NCI-H1105 (cell line): ENCODE measurements around the gene MMAB.
A peak's percentile ranks its signal among the peaks of the same experiment; 100 is the strongest.

Experiments used
- DNase-seq: peaks from one replicate; lab custom pipeline; 2025; lab: John Stamatoyannopoulos, UW

The MMAB gene

DNA sequence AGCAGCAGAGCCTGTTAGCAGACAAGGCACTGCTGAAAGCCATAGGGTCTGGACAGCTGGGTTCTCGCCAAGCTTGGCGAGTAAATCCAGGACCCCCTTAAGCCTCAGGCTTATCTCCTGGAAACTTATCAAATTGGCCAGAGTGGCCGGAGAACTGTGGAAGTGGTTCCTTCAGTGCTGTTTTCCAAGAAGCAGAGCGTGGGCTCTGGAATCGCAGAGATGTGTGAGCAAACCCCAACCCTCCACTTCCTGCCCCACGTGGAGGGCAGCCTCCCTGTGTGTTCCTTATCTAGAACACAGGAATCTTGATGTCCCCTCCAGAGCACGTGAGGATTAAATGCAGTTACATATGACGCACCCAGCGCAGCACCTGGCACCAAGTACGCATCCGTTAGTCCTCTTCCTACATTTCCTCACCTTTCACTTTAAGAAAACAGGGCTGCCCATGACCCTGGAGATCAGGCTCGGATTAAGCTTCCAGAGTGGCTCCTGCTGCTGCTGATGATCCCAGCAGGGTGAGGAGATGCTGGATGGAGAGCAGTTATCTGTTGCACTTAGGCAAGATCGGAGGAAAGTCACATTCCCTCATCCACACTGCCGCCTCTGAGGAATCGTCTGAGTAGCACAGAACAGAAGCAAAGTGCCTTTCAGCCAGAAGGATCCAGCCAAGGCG, 35.0 kb downstream of the MMAB start:
- no peak for DNase-seq

DNA sequence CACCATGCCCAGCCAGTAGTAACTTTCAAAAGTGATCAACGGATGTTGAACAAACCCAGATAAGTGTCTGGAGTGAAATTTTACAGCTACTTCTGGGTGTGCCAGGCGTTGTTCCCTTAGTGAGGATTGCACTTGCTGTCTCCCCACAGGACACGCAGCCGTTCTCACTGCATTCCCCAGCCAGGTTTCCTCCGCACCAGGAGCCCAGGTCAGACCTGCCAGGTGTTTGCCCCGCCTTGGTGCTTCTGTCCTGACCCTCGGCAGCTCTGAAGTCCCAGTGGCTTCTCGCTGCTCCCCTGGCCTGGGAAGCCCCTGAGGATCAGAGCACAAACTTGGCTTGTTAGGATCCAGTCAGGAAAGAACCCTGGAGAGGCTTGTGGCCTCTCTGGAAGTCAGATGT, 36.2 kb downstream of the MMAB start:
- DNase-seq: no peak

DNA sequence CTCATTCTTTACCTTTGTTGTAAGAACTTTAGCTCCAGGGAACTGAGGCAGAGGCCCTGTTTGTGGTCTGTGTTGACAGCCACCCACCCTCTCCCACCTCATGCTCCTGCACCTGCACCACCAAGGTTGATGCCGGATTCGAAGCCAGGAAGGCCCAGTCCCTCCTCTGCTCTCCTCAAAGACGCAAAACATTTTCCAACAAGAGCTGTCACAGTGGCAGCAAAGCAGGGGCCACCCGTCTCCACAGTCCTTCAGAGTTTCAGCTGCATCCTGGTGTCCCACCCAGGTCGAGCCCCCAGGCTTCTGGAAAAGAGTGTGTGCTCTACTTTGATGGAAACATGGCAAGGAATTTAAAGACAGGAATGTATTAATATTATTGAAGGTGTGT, 37.4 kb downstream of the MMAB start:
- no peak for DNase-seq

DNA sequence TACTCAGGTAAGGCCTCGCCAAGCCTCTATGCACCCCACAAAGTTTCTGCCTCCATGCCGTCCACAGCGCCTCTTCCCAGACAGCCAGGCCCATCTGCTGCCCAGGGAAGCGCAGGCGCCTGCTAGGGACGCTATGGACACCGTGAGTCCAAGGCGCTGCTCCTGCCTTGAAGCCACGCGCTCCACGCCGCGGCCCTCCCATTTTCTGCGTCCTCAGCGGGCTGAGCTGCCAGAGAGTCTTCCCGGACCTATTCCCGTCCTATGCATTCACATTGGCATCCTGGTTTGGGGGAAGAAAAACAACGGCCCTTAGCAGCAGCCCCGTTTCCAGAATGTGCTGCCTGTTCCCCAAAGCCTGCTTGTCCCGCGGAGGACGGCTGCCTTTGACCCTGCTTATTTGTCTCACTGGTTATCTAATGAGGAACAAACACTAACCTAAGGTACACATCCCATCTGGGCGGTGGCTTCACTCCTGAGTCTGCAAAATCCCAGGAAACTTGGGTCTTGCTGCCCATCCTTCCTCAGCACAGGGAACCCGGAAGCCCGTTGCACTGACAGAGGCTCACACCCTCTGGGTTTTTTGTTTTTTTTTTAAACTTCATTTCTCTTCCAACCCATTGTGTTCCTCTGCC, 38.0 kb downstream of the MMAB start:
- no peak for DNase-seq

DNA sequence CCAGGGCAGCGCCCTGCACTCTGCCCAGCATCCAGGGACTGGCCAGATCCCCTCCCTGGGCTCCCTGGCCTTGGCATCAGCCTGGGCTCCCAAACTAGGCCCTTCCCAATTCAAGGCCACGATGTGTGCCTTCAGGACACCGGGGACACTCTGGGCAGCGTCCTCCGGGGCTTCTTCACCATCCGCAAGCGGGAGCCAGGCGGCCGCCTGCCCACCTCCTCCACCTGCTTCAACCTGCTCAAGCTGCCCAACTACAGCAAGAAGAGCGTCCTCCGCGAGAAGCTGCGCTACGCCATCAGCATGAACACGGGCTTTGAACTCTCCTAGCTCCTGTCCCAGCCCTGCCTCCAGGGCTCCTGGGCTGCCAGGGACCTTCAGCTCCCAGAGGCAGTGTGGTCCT, 38.8 kb downstream of the MMAB start:
- DNase-seq: no peak

DNA sequence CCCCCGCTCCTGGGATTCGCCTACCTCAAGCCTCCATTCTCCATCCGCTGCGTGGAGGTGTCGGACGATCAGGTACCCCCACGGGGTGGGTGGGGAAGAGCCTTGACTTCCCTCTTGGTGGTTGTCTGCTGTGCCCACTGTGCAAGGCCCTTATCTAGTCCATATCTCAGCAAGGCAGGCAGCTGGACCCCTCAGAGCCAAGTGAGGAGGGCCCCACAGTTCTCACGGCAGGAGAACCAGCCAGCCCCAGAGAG, 39.9 kb downstream of the MMAB start:
- DNase-seq: no peak

DNA sequence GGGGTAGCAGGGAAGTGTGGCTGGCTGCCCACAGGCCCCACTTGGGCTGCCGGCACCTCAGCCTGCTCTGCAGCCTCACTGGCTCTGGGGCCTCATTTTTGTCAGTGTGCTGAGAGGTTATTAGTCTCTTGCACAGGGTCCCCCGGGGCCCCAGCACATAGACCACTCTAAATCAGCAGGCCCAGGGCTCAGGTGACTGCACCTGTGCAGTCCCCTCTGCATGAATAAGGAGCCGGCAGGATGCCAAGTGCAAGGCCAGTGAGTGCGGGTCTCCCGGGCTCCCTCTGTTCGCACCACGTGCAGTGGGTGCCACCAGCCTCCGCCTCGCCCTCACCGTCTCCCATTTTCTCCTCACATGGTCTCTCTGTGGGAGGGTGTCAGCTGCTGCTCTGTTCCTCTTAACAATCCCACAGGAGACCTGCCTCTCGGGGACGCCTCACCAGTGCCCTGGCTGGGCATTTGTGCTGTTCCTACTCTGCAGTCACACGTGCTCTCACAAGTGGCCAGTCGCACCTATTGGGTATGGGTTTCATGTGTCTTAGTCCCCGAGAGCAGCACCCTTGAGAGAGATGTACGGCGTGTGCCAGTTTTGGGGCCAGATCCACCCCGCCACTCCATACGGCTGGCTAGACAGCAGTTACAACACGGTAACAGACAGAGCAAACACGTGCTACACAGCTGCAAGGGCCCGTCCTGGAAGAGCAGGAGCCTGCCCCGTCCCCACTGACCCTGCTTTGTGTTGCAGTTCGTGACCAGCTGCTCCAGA, 40.4 kb downstream of the MMAB start:
- no peak for DNase-seq

DNA sequence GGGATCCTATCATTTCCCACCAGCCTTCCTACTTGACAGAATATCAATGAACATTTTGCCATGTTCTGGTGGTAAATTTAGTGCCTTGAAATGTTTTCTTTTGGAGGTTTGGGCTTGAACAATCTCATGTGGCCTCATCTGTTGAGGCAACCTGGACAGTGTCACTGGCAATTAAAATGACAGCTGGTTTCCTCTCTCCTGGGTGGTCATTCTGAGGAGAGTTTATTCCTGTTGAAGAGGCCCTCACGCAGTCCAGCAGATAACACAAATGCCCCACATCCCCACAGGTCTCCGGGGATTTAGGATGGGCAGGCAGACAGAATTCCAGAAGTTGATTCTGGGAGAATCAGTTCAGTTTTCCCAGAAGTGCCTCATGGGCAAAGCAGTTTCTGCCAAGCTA, 41.9 kb downstream of the MMAB start:
- DNase-seq: no peak

DNA sequence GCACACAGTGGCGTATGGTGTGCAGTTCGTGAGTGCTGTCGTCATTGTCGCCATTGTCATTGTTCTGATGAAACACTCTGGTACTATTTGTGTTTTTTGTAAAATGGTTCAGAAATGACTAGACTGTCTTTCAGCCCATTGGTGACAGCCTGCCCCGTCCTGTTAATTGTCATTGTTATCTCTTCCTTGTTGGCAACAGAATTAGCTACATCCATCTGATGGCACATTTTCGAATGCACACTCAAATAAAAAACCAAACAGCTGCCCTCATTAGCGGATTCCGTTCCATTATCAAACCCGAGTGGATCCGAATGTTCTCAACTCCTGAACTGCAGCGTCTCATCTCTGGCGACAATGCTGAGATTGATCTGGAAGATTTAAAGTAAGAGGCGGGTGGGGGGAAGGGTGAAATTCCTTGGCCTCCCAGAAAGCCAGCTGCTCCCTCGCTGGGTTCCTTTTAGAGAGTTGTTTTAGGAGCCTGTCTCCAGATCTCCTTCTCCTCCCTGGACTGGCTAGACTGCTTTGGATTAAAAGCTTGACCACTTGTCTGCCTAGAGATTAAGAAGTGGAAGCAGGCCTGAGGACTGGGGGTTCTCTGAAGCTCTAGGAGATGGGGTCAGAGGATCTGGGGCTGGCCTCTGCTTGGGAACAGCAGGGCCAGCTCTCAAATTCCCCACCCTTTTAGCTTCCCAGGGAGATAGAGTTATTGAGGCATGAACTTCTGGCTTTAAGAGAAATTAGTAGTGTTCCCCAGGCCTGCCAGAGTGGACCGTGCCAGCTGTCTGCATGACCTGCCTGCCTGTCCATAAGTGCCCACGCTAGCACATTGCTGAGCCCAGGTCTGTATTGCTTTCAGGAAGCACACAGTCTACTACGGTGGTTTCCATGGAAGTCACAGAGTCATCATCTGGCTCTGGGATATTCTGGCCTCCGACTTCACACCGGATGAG, 43.3 kb downstream of the MMAB start:
- no peak for DNase-seq

DNA sequence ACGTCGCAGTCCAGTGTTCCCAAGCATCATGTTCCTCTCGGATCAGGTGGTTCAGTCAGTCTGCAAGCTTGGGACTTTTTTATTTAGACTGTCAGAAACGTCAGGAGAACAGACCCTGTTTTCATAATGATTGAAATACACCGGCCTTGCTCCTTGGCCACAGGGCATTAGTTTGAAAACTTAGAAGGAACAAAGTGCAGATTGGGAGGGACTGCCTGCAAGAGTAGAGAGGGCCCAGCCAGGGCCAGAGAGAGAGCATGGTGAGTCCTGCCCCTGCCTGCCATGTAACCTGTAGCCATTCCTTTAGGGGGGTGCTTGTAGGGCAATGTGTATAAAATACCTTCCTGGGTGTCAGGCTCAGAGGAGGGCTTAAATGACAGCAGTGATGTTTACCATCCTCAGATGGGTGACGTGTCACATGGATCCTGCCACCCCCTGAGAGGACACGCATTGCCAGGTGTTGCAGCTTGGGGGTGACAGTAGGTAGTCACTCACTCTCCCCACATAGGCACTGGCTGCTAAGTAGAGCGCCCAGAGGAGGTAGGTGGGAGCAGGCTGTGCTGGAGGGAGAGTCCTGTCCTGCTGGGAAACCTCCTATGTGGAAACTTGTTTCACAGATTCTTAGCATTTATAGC, 45.7 kb downstream of the MMAB start:
- DNase-seq: no peak

DNA sequence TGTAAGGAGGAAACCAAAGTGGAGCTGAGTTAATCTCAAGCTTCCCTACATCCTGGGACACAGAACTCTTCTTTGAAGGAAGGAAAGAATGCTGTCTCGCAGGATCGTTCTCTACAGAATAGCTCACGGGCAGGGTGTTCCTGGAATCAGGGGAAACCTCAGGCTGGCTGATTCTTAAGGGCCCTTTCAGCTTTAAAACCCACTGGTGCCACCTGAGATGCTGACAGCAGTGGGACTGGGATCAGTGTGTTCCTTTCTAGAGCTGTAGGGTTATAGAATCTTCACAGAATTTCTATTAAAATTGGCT, 48.1 kb downstream of the MMAB start:
- DNase-seq: no peak

DNA sequence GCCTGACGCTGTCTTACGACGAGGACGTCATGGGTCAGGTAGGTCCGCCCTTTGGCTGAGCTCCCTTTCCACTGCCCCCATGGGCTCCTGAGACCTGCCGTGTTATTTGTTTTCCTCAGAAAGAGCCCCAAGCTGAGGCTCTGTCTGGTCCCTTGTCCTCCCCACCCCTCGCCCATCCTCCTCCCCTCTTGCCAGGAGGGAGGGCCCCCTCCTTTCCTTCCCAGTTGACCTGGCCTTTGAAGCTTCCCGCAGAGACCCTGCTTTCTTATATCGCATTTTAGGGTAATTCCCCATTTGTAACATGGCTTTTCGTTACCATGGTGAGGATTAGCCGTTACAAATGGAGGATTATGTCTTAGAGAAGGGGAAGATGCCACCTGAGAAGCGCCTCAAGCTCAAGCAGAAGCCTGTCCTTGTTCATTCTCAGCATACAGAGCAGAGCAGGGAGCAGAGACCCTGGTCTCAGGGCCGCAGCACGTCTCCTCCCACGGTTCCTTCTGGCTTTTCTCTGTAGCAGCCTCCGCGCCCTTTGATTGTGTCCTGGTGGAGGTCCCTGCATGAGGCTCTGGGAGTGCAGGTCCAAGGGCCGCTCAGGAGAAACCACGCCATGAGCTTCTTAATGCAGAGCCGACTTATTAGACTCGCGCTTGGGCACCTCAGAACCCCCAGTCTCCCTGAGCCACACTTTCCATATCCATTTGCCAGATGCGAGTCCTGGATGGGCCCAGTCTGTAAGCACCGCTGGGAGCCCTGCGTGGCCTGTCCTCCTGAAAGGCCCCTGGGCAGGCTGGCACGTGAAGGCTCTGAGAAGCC, 48.6 kb downstream of the MMAB start:
- no peak for DNase-seq

DNA sequence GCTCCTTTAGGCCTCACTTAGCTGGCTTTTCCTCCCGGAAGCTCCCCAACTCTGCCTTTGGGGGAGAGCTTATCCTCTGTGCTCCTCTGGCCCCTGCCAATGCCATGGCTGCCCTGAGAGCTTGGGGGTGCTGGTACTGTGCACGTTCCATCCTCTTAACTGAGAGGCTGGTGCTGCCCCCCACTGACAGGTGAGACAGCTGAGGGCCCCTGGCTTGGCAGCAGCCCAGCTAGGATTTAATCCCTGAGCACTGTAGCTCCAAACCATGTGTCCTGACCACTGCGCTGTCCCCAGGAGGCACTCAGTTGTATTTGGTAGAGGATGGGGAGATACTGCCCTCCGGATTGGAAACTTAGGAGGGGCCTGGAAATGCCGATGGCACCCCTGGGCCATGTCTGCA, 49.8 kb downstream of the MMAB start:
- DNase-seq: no peak

DNA sequence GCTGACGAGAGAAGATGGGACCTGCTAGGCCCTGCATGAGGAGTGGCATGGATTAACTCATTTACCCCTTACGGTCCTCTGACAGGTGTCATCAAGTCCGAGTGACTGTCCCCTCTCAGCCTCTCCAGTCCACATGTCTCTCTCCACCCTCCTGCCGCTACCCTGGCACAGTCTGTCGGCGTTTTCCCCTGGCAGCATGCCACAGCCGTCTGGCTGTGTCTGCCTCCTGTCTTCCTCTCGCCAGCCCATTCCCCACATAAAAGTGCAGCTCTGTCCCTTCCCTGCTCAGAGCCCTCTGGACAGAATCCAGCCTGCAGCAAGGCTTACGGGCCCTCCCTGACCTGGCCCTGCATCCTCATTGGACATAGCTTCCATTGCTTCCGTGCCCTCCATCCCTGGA, 50.2 kb downstream of the MMAB start:
- DNase-seq: peak; percentile 47

DNA sequence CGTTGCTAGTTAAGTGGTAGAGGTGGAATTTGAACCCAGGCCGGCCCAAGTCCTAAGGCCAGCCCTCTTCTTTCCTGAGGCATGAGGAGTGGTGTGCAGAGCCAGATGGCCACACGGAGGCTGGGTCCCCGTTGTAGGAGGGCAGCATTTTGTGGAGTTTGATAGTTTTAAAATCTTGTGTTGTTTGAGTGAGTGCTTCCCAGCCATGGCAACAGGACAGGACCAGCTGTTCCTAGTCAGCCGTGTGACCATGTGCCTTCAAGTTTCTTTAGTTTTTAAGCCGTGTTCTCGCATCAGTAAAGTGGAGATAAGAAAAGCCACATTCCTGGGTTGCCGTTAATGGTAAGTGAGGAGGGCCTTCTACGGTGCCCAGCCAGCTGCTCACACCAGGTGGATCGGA, 51.5 kb downstream of the MMAB start:
- no peak for DNase-seq

DNA sequence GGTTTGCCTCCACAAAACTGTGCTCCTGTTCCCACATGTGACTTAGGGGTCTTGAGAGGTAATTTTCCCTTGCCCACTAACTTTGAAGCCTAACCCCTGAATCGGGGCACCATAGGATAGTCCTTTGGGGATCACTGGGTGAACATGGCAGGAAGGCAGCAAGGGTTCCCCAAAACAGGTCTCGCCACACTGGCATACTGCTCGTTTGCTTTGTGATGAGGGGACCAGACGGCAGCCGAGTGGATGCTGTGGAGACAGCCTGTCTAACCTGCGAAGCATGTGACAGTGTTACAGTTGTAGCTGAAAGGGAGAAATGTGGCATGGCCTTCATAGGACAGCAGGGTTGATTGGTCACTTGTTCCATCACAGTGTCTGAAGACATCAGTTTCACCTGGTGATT, 53.5 kb downstream of the MMAB start:
- DNase-seq: no peak

DNA sequence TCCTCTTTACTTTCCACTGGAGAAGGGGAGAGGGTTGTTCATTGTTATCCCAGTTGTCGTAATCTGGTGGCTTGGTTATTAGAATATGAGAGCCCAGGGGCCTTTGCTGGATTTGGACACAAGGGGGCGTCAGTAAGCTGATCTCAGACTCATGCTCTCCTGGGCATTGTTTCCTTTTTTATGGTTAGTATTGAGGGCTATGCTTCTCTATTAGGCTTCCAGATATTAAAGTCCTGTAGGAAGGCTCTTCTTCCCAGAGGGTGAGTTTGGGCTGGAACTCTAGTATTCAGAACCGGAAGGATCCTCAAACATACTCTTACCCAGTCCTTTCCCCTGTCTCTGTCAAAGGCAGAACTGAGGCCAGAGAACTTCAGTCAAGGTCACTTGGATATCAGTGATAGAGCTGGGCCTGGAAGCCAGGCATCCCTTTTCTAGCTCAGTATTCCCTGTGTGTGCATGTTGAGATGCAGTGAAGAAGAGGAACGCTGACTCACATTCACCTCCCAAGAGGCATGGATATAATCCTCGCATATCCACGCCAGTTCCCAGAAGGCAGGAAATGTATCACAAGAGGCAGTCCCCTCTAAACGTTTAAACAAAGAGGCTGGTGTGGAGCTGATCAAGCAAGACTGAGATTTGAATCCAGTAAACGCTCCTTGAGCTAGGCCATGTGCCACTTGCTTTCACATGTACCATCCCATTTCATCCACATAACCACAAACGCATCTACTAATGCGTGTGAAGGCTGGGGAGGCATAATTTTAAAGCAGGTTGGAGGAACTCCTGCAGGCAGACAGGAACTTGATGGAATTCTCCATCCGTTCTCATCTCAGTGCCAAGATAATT, 54.3 kb downstream of the MMAB start:
- peak; percentile 62 for DNase-seq

DNA sequence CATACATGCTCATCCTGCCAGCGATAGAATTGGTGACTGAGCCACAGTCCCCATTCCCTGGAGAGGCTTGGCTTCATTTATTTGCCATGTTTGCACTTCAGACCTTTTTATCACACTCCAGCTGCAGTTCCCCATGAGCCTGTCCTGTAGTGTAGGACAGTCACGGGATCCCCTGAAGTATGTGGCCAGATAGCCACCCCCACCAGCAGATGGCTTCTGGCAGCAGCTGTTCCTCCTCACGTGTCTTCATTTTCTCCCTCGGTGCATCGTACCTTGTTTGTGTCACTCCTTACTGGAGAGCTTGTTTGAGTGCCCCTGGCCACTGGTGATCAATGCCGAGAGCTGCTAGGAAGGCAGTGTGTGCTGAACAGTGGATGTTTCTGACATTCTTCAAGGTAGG, 55.7 kb downstream of the MMAB start:
- no peak for DNase-seq

DNA sequence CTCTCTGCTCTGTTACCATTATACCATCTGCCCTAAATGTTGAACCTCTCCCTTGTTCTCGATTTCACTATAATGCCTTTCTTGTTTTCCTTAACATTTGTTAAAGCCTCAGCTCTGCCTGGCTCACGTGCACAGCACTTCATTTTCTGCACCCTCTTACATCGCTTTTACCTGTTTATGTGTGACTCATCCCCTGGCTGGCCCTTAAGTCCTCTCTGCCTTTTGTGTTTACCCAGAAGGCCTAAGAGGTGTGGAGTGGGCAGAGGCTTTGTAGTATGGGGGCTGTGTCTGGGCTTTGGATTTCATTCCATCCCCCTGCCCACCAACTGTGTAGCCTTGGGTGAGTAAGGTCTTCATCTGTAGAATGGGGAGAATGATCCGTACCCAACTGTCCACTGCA, 59.3 kb downstream of the MMAB start:
- no peak for DNase-seq

DNA sequence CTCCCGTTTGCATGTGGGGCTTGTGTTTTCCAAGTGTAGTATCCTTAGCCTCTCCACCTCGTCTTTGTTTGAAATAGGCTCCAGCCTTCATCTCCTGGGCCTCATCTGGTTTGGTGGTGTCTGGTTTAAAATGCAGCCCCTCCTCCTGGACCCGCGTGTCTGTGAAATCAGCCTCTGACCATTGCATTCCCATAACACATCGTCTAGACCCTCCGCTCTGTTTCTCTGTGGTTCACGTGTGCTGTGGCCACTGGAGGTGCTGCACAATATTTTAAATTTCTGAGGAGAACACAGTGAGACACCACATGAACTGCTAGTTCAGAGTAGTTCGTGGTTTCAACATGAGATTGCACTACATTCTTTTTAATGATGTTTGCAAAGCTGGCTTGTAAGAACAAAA, 60.3 kb downstream of the MMAB start:
- no peak for DNase-seq

DNA sequence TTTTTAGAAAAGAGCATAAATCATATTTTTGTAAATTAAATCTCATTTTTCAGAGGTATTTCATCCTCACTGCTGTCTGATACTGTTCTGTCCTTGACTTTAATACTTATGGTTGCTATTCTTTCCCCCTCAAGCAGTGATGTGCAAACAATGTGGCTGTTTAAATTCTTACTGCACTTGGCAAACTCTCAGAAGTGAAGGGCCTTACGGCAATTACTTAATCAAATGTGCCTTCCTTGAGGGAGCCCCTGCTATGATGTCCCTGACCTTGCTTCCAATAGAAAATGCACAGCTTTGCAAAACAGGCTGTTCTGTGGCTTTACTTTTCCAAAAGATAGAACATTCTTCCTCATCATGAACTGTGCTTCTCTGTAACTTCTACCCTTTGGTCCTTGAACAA, 60.7 kb downstream of the MMAB start:
- DNase-seq: no peak
